ENCODE measurements around the gene RNF144A.

DNA sequence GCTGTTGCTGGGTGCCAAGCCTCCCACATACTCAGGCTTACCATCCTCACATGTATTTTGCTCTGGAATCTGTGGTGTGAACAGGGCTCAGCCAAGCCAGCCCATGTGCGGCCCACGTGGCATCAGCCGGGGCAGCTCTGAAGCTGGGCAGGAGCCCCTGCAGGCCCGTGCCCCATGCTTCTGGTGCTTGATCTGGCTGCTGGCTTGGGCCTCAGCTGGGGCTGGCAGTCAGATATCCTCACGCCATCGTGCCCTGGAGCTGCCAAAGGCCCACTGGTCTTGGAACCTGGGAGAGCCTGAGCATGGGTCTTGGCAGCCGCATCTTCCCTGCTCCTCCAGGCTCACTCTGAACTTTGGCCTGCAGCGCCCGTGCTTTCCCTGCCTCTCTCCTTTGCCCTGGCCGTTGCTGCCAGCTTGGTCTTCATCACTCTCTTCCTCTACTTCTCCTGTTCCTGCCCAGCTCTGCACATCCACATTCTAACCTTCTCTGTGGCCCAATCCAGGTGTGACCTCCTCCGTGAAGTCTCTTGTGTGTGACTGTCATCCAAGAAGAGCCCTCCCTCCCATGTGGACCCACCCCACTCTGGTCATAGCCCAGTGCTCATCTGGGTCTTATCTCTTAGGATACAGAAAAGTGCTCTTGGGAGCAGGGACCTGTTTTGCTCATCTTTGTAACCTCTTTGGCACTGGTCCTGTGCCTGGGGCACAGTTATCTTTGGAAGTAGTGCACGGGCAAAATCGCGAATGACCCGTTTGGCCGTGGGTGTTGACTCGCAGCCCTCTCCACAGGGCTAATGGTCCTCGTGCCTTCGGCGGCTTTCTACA, 116.1 kb downstream of the RNF144A start:
- TF ChIP-seq YY1 (IDR thresholded peaks at IDR 0.05; ENCODE audit: insufficient read depth, insufficient read length), result no peak
- no peak for TF ChIP-seq ZNF274 (IDR thresholded peaks at IDR 0.05; ENCODE audit: low read depth, low read length)
- no peak for TF ChIP-seq SUZ12 (IDR thresholded peaks at IDR 0.05; ENCODE audit: extremely low read depth, insufficient read depth, insufficient read length)

Measured in NT2/D1 (cell line).